IPS-NIHi7 (cell line): Measurements from ENCODE around the gene CHD2.

Source experiments
- DNase-seq: peaks from one replicate; pipeline ENCODE4 v3.0.0; 2012; ENCODE audit warnings: mixed read lengths; ENCODE audit errors: extremely low spot score

Gene CHD2

GRCh38 chr15:92885224-92886041 lies 14.7 kb upstream of the CHD2 start:
- no peak for DNase-seq

- DNase-seq, result no peak
Observed at GRCh38 chr15:92886042-92886537, 14.0 kb upstream of the CHD2 start.

GRCh38 chr15:92886815-92887214 lies 13.3 kb upstream of the CHD2 start:
- DNase-seq, result no peak

- DNase-seq, result no peak
Observed at GRCh38 chr15:92887869-92888268, 12.3 kb upstream of the CHD2 start.

- no peak for DNase-seq
Observed at GRCh38 chr15:92889390-92890107, 10.6 kb upstream of the CHD2 start.

- DNase-seq, result no peak
Observed at GRCh38 chr15:92891533-92892200, 8.5 kb upstream of the CHD2 start.

- no peak for DNase-seq
Observed at GRCh38 chr15:92892201-92892555, 7.9 kb upstream of the CHD2 start.

- no peak for DNase-seq
Observed at GRCh38 chr15:92893200-92893599, 6.9 kb upstream of the CHD2 start.

GRCh38 chr15:92896561-92896960 lies 3.6 kb upstream of the CHD2 start:
- DNase-seq, result no peak

- no peak for DNase-seq
Observed at GRCh38 chr15:92897620-92898019, 2.5 kb upstream of the CHD2 start.

GRCh38 chr15:92898988-92899582 lies 1.0 kb upstream of the CHD2 start:
- DNase-seq, result no peak

- DNase-seq, result no peak
Observed at GRCh38 chr15:92899601-92899947, 550 bp upstream of the CHD2 start.

- no peak for DNase-seq
Observed at GRCh38 chr15:92900731-92901071, 577 bp downstream of the CHD2 start.

- DNase-seq, result no peak
Observed at GRCh38 chr15:92901072-92901761, 1.1 kb downstream of the CHD2 start.

GRCh38 chr15:92901995-92902394 lies 1.9 kb downstream of the CHD2 start:
- DNase-seq, result no peak

- DNase-seq, result no peak
Observed at GRCh38 chr15:92902737-92903593, 2.8 kb downstream of the CHD2 start.

- no peak for DNase-seq
Observed at GRCh38 chr15:92903631-92903965, 3.5 kb downstream of the CHD2 start.

GRCh38 chr15:92903966-92904721 lies 4.0 kb downstream of the CHD2 start:
- DNase-seq, result peak; percentile 92

GRCh38 chr15:92904722-92905571 lies 4.8 kb downstream of the CHD2 start:
- no peak for DNase-seq
